A549 (cell line): ENCODE results near the gene HSPA1A.

ENCODE experiments used
- EP300 ChIP-seq, 2 experiments: fragments of >200 bp; sonication (Bioruptor Twin); formaldehyde crosslinking; IDR thresholded peaks; 2 replicates in 1 of 2; 3 replicates in 1 of 2; pipeline ENCODE4 v1.6.1; 2016 to 2017
- HEYL ChIP-seq: fragments of 250-450 bp; sonication (Bioruptor Pico); IDR thresholded peaks from 2 replicates; pipeline ENCODE4 v1.8.0; 2021; ENCODE audit warnings: mild to moderate bottlenecking, moderate library complexity
- JUN ChIP-seq, 2 experiments: fragments of >200 bp; sonication (Bioruptor Twin); formaldehyde crosslinking; IDR thresholded peaks; 2 replicates in 1 of 2; 3 replicates in 1 of 2; pipeline ENCODE4 v1.6.1; 2016 to 2017
- KDM5A ChIP-seq: fragments of 200-600 bp; sonication (generic); IDR thresholded peaks from 2 replicates; pipeline ENCODE4 v1.6.1; 2016; ENCODE audit warnings: antibody characterized with exemption, mild to moderate bottlenecking
- MAZ ChIP-seq: fragments of 150-350 bp; IDR thresholded peaks from 2 replicates; pipeline ENCODE4 v1.6.1; 2014; ENCODE audit warnings: antibody characterized with exemption, low read depth, low read length, borderline replicate concordance
- POLR2A ChIP-seq: IDR thresholded peaks from 2 replicates; pipeline ENCODE4 v1.6.1; 2012; ENCODE audit warnings: mild to moderate bottlenecking, low read length
- POLR2AphosphoS2 ChIP-seq: conservative IDR thresholded peaks from 2 replicates; pipeline ENCODE4 v1.6.1; 2012; ENCODE audit warnings: low read length, improper control_type of control experiment, inconsistent platforms
- RCOR1 ChIP-seq: fragments of 150-350 bp; IDR thresholded peaks from 2 replicates; pipeline ENCODE4 v1.6.1; 2014; ENCODE audit warnings: antibody characterized with exemption, low read length, low read depth
- TF ChIP-seq, protein P1 (sequence below): fragments of >200 bp; sonication (Bioruptor Twin); formaldehyde crosslinking; IDR thresholded peaks from 3 replicates; pipeline ENCODE4 v1.5.1; 2016
- TF ChIP-seq, protein P2 (sequence below): fragments of 200-600 bp; sonication (generic); IDR thresholded peaks from 2 replicates; pipeline ENCODE4 v1.6.1; 2016; ENCODE audit warnings: antibody characterized with exemption, mild to moderate bottlenecking, moderate library complexity
- TF ChIP-seq, protein P3 (sequence below): fragments of 450-650 bp; IDR thresholded peaks from 2 replicates; pipeline ENCODE4 v1.6.1; 2014; ENCODE audit warnings: antibody characterized with exemption
- TF ChIP-seq, protein P4 (sequence below): IDR thresholded peaks from 2 replicates; pipeline ENCODE4 v1.6.1; 2012

DNA sequence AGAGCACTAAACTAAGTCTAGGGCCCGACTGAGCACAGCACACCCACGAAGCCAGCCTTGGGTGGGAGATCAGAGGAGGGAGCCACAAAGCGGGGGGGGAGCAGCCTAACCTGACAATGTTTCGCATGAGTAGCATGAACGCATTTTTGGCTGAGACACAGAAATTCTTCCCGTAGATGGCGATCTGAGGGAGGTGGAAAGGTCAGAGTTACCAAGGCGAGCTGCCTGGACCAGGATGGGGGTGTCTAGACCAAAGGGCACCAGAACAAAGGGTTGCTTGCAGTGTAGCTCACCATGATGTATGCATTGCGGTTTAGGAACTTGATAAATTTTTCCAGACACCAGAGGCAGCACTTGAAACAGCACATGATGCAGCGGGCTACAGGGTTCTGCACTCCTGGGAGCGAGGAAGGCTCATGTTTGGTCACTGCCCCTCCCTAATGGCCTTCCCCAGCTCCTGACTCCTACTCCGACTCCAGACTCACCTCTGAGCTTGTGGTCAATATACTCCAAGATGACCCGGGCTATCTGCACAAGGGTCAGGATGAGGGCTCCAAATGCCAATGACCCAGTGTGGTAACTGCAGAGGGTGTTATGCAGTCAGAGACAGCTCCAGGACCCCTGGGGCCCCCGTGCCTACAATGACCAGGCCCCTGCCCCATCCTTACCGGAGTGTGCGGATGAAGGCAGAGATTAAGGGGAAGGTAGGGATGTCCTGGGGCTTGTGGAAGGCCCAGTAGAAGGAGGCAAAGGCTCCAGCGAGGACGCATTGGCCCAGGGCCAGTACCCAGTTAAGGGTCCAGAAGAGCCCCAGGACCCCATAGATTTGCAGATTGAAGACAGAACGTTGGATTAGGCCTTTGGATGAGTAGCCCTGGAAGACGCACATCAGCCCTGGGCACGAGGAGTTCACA is 50.1 kb downstream of the HSPA1A start:
- TF ChIP-seq RCOR1 (no peak), POLR2AphosphoS2 (no peak), POLR2A (no peak), MAZ (no peak), JUN (IDR thresholded peaks at IDR 0.05) (no peak), EP300 (IDR thresholded peaks at IDR 0.05) (no peak), HEYL (CRISPR knock-in tag) (no peak), KDM5A (no peak)
- TF ChIP-seq, protein P1, sequence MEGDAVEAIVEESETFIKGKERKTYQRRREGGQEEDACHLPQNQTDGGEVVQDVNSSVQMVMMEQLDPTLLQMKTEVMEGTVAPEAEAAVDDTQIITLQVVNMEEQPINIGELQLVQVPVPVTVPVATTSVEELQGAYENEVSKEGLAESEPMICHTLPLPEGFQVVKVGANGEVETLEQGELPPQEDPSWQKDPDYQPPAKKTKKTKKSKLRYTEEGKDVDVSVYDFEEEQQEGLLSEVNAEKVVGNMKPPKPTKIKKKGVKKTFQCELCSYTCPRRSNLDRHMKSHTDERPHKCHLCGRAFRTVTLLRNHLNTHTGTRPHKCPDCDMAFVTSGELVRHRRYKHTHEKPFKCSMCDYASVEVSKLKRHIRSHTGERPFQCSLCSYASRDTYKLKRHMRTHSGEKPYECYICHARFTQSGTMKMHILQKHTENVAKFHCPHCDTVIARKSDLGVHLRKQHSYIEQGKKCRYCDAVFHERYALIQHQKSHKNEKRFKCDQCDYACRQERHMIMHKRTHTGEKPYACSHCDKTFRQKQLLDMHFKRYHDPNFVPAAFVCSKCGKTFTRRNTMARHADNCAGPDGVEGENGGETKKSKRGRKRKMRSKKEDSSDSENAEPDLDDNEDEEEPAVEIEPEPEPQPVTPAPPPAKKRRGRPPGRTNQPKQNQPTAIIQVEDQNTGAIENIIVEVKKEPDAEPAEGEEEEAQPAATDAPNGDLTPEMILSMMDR = no peak
- TF ChIP-seq, protein P2, sequence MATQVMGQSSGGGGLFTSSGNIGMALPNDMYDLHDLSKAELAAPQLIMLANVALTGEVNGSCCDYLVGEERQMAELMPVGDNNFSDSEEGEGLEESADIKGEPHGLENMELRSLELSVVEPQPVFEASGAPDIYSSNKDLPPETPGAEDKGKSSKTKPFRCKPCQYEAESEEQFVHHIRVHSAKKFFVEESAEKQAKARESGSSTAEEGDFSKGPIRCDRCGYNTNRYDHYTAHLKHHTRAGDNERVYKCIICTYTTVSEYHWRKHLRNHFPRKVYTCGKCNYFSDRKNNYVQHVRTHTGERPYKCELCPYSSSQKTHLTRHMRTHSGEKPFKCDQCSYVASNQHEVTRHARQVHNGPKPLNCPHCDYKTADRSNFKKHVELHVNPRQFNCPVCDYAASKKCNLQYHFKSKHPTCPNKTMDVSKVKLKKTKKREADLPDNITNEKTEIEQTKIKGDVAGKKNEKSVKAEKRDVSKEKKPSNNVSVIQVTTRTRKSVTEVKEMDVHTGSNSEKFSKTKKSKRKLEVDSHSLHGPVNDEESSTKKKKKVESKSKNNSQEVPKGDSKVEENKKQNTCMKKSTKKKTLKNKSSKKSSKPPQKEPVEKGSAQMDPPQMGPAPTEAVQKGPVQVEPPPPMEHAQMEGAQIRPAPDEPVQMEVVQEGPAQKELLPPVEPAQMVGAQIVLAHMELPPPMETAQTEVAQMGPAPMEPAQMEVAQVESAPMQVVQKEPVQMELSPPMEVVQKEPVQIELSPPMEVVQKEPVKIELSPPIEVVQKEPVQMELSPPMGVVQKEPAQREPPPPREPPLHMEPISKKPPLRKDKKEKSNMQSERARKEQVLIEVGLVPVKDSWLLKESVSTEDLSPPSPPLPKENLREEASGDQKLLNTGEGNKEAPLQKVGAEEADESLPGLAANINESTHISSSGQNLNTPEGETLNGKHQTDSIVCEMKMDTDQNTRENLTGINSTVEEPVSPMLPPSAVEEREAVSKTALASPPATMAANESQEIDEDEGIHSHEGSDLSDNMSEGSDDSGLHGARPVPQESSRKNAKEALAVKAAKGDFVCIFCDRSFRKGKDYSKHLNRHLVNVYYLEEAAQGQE = no peak
- TF ChIP-seq, protein P3, sequence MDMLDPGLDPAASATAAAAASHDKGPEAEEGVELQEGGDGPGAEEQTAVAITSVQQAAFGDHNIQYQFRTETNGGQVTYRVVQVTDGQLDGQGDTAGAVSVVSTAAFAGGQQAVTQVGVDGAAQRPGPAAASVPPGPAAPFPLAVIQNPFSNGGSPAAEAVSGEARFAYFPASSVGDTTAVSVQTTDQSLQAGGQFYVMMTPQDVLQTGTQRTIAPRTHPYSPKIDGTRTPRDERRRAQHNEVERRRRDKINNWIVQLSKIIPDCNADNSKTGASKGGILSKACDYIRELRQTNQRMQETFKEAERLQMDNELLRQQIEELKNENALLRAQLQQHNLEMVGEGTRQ = no peak
- TF ChIP-seq, protein P4, sequence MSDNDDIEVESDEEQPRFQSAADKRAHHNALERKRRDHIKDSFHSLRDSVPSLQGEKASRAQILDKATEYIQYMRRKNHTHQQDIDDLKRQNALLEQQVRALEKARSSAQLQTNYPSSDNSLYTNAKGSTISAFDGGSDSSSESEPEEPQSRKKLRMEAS = no peak
